Omental fat pad (tissue), 4 donors: Measurements from ENCODE around the gene CAPN14. TPM values are rescaled to one million over a fixed set of nuclear protein-coding genes. Genes with fewer than 3 reads are reported as not detected.

Source experiments
- ATAC-seq: fragments of 150-250 bp; one replicate; pipeline ENCODE4 v1.9.1; 2016; ENCODE audit warnings: mild to moderate bottlenecking, moderate library complexity; ENCODE audit not compliant: low FRiP score
- DNase-seq: peaks from one replicate; pipeline ENCODE4 v3.0.0-alpha.2; 2019; ENCODE audit warnings: low spot score
- total RNA-seq, 4 donors: library from RNA; depleted of rRNA; stranded (reverse); fragments of >200 nt; gene quantifications; one replicate each; pipeline ENCODE4 v1.1.0, GENCODE V29; 2016
- TF ChIP-seq, protein P1 (sequence below), 3 donors: fragments of 450-650 bp; IDR thresholded peaks; one replicate each; pipeline ENCODE4 v1.5.1; 2016 to 2017; ENCODE audit warnings: antibody characterized with exemption in 3 of 3, mild to moderate bottlenecking in 3 of 3, moderate library complexity in 2 of 3

CAPN14 gene
- total RNA-seq, 4 donors from 2014 or later = 0.13 TPM; not detected in 3

DNA sequence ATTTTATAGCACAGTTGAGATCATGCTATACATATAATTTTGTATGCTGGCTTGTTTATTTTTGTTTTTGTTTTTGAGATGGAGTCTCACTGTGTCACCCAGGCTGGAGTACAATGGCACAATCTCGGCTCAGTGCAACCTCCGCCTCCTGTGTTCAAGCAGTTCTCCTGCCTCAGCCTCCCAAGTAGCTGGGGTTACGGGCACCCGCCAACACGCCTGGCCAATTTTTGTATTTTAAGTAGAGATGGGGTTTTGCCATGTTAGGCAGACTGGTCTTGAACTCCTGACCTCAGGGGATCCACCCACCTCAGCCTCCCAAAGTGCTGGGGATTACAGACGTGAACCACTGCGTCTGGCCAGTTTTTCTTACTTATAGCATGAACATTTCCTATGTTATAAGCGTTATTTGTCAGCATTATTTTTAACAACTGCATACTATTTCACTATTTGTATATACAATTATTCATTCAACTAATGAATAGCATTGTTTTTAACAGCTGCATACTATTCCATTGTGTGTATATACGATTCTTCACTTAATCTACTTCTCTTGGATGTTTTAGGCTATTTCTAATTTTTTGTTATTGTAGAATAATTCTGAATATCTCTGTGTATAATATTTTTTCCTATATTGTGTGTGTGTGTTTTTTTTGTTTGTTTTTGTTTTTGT lies 20.2 kb upstream of the CAPN14 start:
- DNase-seq = no peak
- TF ChIP-seq, protein P1, sequence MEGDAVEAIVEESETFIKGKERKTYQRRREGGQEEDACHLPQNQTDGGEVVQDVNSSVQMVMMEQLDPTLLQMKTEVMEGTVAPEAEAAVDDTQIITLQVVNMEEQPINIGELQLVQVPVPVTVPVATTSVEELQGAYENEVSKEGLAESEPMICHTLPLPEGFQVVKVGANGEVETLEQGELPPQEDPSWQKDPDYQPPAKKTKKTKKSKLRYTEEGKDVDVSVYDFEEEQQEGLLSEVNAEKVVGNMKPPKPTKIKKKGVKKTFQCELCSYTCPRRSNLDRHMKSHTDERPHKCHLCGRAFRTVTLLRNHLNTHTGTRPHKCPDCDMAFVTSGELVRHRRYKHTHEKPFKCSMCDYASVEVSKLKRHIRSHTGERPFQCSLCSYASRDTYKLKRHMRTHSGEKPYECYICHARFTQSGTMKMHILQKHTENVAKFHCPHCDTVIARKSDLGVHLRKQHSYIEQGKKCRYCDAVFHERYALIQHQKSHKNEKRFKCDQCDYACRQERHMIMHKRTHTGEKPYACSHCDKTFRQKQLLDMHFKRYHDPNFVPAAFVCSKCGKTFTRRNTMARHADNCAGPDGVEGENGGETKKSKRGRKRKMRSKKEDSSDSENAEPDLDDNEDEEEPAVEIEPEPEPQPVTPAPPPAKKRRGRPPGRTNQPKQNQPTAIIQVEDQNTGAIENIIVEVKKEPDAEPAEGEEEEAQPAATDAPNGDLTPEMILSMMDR (IDR thresholded peaks at IDR 0.05) = no peak
- ATAC-seq = no peak

DNA sequence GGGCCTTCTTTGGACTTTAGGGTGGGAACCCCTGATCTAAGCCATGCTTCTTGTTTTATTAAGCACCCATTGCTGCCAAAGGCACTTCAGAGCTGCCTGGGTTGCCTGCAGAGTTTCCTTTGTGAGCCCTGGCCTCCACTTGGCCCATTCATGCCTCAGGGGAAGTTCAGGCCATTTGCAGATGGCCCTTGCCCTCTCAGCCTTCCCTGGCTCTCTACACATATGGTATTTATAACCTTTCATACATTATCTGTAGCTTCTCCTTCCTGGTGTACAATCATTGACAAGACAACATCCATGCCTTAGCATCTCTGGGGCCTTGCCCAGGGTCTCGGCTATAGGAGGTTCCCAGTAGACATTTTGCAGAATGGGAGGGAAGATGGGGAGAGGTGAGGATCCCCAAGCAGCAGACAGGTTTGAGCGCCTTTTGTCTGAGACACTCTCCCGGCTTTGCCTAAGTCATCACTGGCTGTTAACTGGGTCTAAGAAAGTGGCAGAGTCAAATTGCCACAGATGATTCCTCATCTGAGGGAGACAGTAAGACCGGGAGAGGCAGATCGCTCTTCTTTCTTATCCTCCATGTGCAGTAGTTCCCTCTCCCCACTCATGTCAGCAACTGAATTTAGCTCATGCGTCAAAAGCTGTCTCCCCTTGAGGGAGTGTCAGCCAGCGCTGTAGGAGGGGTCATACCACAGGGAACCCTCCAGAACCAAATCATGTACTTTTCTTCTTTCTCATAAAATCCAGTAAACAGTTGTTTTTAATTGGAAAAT lies 19.3 kb upstream of the CAPN14 start:
- ATAC-seq (no peak), DNase-seq (no peak)
- TF ChIP-seq, protein P1 (IDR thresholded peaks at IDR 0.05) = no peak

DNA sequence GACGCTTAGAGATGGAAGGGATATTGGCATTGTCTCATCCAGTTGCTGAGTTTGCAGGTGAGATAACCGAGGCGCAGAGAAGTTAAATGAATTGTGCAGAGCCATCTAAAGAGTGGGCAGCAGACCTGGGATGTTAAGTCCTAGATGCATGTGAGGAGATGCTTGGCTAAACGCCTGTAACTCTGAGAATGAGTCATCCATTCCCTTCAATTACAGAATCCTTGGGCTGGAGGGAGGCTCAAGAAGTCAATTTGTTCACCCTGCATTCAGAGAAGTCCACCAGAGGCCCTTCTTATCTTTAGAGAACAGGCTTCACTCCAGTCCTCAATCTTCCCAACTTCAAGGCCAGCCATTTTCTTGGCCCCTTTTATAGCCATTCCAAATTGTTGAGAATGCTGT lies 18.2 kb upstream of the CAPN14 start:
- DNase-seq = no peak
- no peak for ATAC-seq
- TF ChIP-seq, protein P1 (IDR thresholded peaks at IDR 0.05) = no peak

DNA sequence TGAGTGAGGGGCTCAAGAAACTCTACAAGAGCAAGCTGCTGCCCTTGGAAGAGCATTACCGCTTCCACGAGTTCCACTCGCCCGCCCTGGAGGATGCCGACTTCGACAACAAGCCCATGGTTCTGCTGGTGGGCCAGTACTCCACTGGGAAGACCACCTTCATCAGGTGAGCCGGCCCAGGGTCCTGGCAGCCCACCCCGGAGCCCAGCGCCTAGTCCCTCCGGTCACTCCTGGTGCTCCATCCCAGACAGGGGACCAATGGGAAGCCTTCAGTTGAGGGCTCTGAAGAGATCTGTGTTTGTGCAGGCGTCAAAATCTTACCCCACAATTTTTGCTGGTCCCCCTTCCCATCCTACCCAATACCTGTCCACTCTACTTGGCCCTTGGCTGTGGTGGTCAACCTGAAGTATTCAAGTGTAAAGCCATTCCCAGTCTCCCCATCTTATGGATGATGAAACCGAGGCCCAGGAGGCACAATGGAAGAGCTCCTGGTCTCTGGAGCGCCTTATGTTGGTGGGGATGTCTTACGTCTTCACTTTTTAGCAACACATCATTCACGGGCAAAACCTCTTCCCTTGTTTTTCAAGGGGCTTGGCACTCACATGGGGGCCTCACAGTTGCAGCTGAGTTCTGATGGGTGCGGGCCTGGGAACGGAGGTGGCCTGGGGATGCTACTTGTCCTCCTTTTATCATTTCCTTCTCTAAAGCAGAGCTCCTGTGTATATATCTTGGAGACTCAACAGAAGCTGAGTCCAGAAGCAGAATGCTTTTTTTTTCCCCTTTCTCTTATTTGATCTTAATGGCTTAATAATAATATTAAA lies 17.6 kb upstream of the CAPN14 start:
- DNase-seq (no peak), ATAC-seq (no peak)
- TF ChIP-seq, protein P1 (IDR thresholded peaks at IDR 0.05) = no peak

DNA sequence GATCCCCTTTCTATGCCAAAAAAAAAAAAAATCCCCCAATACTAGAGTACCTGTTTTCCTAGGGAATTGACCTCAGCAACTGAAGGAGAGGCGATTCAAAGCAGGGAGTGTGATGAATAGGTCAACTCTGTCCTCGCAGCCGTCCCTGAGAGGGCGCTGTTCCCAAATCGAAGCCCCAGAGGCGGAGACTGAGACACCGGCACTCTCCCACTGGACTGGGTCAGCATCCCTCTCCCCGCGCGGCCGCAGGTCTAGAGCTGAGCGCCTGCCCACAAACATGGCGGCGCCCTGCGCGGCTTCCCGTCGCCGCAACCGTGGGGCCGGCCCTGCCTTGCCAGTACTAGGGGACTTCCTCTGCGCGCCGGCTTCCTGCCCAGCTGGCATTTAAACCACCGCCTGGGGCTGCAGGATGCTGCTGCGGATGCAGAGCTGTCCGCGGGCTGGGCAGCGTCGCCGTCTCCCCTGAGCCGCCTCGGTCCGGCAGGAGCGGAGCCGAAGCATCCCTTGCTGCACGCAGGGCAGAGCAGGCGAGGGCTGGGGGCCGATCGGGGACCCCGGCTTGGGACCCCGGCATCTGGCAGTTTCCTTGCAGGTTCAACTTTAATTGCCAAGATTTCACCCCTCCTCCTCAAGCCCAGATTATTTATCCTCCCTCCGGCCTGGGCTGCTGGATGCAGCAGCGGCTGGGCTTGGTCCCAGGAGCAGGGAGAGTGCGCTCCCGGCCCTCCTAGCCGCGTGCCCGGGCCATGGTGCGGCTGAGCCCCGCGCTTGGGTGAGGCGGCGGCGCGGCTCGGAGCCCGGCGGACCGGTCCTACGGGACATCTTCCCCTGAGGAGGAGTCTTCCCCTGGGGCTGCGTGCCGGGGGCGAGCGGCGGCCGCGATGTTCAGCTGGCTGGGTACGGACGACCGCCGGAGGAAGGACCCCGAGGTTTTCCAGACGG lies 16.7 kb upstream of the CAPN14 start, which contains the start of gene EHD3:
EHD3 (plus strand) TSS at position 412 of the 942 bp plus-strand sequence; CDS start at position 882, 470 bp downstream.
- DNase-seq (peak; percentile 67), ATAC-seq (peak; percentile 94)
- TF ChIP-seq, protein P1 (IDR thresholded peaks at IDR 0.05) = no peak

DNA sequence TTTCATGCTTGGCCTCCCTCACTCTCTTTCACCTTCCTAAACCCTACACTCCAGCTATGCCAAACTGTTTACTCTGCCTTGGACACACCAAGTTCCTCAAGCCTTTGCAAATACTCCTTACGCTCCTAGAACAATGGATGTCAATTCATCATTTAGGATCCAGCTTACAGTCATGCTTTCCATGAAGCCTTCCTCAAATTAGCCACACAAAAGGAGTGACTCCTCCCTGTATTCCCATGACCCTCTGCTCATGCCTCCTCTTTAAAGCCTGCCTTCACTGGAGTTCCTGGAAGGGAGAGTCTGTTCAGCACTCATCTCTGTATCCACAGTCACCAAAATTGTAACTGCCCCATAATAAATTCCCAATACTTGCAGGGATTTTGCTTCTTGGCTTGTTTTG lies 15.9 kb upstream of the CAPN14 start:
- TF ChIP-seq, protein P1 (IDR thresholded peaks at IDR 0.05) = no peak
- DNase-seq (no peak), ATAC-seq (no peak)
